ENCODE data around the gene EFCAB12.

- TF ChIP-seq SMC3 (IDR thresholded peaks at IDR 0.05) (no peak), MAFK (IDR thresholded peaks at IDR 0.05; ENCODE audit: partially characterized antibody) (no peak), CTCF (IDR thresholded peaks at IDR 0.05) (no peak), HMGXB4 (CRISPR knock-in tag; IDR thresholded peaks at IDR 0.05; ENCODE audit: borderline replicate concordance) (no peak), EP300 (IDR thresholded peaks at IDR 0.05) (no peak), MYC (IDR thresholded peaks at IDR 0.05; ENCODE audit: borderline replicate concordance, low read length) (no peak), CEBPB (IDR thresholded peaks at IDR 0.05) (no peak), USF2 (IDR thresholded peaks at IDR 0.05) (no peak), BHLHE40 (IDR thresholded peaks at IDR 0.05; ENCODE audit: low read depth, low read length) (no peak), RAD21 (conservative IDR thresholded peaks at IDR 0.05 in 1 of 2, IDR thresholded peaks at IDR 0.05 in 1 of 2) (no peak)
These were observed 7.1 kb downstream of the EFCAB12 start for GRCh38 chr3:129421236-129421883.

All from A549 (cell line).